PC-9 (cell line): ENCODE data around the gene MCFD2.

Source experiments
- EZH2 ChIP-seq: fragments of 200-600 bp; sonication (generic); IDR thresholded peaks from 2 replicates; pipeline ENCODE4 v1.8.0; 2017; ENCODE audit warnings: antibody characterized with exemption, low read depth
- TF ChIP-seq, protein P1 (sequence below): fragments of 200-600 bp; sonication (generic); conservative IDR thresholded peaks from 2 replicates; pipeline ENCODE4 v1.6.1; 2017; ENCODE audit warnings: mixed run types, antibody characterized with exemption, mild to moderate bottlenecking, moderate library complexity

DNA sequence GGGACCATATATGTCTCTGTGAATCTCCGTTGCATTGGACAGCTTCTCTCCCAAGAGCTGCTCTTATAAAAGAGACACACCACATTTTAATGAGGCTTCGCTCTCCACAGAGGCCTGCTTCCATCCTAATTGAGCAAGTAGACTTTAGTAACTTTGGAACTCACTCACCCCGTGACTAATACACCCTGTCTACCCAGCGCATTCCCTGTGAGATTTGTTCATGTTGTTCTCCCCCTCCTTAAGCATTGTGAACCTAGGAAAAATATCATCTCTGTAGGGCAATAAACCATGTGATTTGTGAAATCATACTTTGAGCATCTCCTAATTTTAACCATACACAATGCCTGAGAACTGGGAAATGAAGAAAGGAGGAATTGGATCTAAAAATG, 56.9 kb downstream of the MCFD2 start:
- no peak for TF ChIP-seq EZH2
- TF ChIP-seq, protein P1, sequence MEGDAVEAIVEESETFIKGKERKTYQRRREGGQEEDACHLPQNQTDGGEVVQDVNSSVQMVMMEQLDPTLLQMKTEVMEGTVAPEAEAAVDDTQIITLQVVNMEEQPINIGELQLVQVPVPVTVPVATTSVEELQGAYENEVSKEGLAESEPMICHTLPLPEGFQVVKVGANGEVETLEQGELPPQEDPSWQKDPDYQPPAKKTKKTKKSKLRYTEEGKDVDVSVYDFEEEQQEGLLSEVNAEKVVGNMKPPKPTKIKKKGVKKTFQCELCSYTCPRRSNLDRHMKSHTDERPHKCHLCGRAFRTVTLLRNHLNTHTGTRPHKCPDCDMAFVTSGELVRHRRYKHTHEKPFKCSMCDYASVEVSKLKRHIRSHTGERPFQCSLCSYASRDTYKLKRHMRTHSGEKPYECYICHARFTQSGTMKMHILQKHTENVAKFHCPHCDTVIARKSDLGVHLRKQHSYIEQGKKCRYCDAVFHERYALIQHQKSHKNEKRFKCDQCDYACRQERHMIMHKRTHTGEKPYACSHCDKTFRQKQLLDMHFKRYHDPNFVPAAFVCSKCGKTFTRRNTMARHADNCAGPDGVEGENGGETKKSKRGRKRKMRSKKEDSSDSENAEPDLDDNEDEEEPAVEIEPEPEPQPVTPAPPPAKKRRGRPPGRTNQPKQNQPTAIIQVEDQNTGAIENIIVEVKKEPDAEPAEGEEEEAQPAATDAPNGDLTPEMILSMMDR: no peak
